Measurements from ENCODE around the gene TRIM62.

Gene TRIM62

GRCh38 chr1:33157131-33157530 is 24.7 kb downstream of the TRIM62 start:
- Mint-ChIP-seq H3K4me1 (ENCODE audit: low read depth) (no peaks in the 10 kb centered on the region), H3K27me3 (no peaks in the 10 kb centered on the region), H3K36me3 (ENCODE audit: low read depth) (peaks cover 11% of the 10 kb centered on the region), H3K4me3 (no peak overlapping the region), H3K9me3 (no peaks in the 10 kb centered on the region), H3K27ac (no peak overlapping the region)

- Mint-ChIP-seq H3K27me3 (no peaks in the 10 kb centered on the region), H3K4me3 (no peak overlapping the region), H3K36me3 (ENCODE audit: low read depth) (peaks cover 11% of the 10 kb centered on the region), H3K4me1 (ENCODE audit: low read depth) (no peaks in the 10 kb centered on the region), H3K27ac (no peak overlapping the region), H3K9me3 (no peaks in the 10 kb centered on the region)
Observed at GRCh38 chr1:33155877-33156538, 25.8 kb downstream of the TRIM62 start.

GRCh38 chr1:33153650-33154049 is 28.2 kb downstream of the TRIM62 start:
- H3K4me3 Mint-ChIP-seq = no peak overlapping the region

GRCh38 chr1:33152685-33153432 is 29.0 kb downstream of the TRIM62 start:
- no peaks in the 10 kb centered on the region for H3K27me3 Mint-ChIP-seq
- H3K27ac Mint-ChIP-seq = no peak overlapping the region
- no peaks in the 10 kb centered on the region for H3K4me1 Mint-ChIP-seq (ENCODE audit: low read depth)
- H3K4me3 Mint-ChIP-seq = no peak overlapping the region
- no peaks in the 10 kb centered on the region for H3K9me3 Mint-ChIP-seq
- peaks cover 11% of the 10 kb centered on the region for H3K36me3 Mint-ChIP-seq (ENCODE audit: low read depth)

More at GRCh38 chr1:33153650-33154049, 28.2 kb downstream of the TRIM62 start:
- Mint-ChIP-seq H3K27me3 (no peaks in the 10 kb centered on the region), H3K27ac (no peak overlapping the region), H3K9me3 (no peaks in the 10 kb centered on the region), H3K36me3 (ENCODE audit: low read depth) (peaks cover 11% of the 10 kb centered on the region), H3K4me1 (ENCODE audit: low read depth) (no peaks in the 10 kb centered on the region)

- no peaks in the 10 kb centered on the region for H3K9me3 Mint-ChIP-seq
- peaks cover 6% of the 10 kb centered on the region for H3K36me3 Mint-ChIP-seq (ENCODE audit: low read depth)
- no peaks in the 10 kb centered on the region for H3K4me1 Mint-ChIP-seq (ENCODE audit: low read depth)
- no peak overlapping the region for H3K4me3 Mint-ChIP-seq
- no peak overlapping the region for H3K27ac Mint-ChIP-seq
- H3K27me3 Mint-ChIP-seq = no peaks in the 10 kb centered on the region
Observed at GRCh38 chr1:33151116-33151515, 30.7 kb downstream of the TRIM62 start.

GRCh38 chr1:33150522-33150921 is 31.3 kb downstream of the TRIM62 start:
- Mint-ChIP-seq H3K9me3 (no peaks in the 10 kb centered on the region), H3K4me1 (ENCODE audit: low read depth) (no peaks in the 10 kb centered on the region), H3K4me3 (no peak overlapping the region), H3K27ac (no peak overlapping the region), H3K36me3 (ENCODE audit: low read depth) (peaks cover 6% of the 10 kb centered on the region), H3K27me3 (no peaks in the 10 kb centered on the region)

GRCh38 chr1:33149453-33150190 is 32.2 kb downstream of the TRIM62 start:
- peaks cover 6% of the 10 kb centered on the region for H3K36me3 Mint-ChIP-seq (ENCODE audit: low read depth)
- no peaks in the 10 kb centered on the region for H3K4me1 Mint-ChIP-seq (ENCODE audit: low read depth)
- no peak overlapping the region for H3K27ac Mint-ChIP-seq
- H3K9me3 Mint-ChIP-seq = no peaks in the 10 kb centered on the region
- H3K4me3 Mint-ChIP-seq = no peak overlapping the region
- H3K27me3 Mint-ChIP-seq = no peaks in the 10 kb centered on the region

- H3K9me3 Mint-ChIP-seq = no peaks in the 10 kb centered on the region
- H3K36me3 Mint-ChIP-seq (ENCODE audit: low read depth) = peaks cover 3% of the 10 kb centered on the region
- no peak overlapping the region for H3K27ac Mint-ChIP-seq
- H3K4me3 Mint-ChIP-seq = no peak overlapping the region
- no peaks in the 10 kb centered on the region for H3K4me1 Mint-ChIP-seq (ENCODE audit: low read depth)
- H3K27me3 Mint-ChIP-seq = no peaks in the 10 kb centered on the region
Observed at GRCh38 chr1:33148615-33149014, 33.2 kb downstream of the TRIM62 start.

GRCh38 chr1:33147997-33148314 is 33.9 kb downstream of the TRIM62 start:
- peaks cover 3% of the 10 kb centered on the region for H3K36me3 Mint-ChIP-seq (ENCODE audit: low read depth)
- no peak overlapping the region for H3K27ac Mint-ChIP-seq
- no peaks in the 10 kb centered on the region for H3K9me3 Mint-ChIP-seq
- H3K4me3 Mint-ChIP-seq = no peak overlapping the region
- no peaks in the 10 kb centered on the region for H3K27me3 Mint-ChIP-seq
- no peaks in the 10 kb centered on the region for H3K4me1 Mint-ChIP-seq (ENCODE audit: low read depth)

- Mint-ChIP-seq H3K27ac (no peak overlapping the region), H3K4me3 (no peak overlapping the region), H3K9me3 (no peaks in the 10 kb centered on the region), H3K36me3 (ENCODE audit: low read depth) (peaks cover 3% of the 10 kb centered on the region), H3K27me3 (no peaks in the 10 kb centered on the region), H3K4me1 (ENCODE audit: low read depth) (no peaks in the 10 kb centered on the region)
Observed at GRCh38 chr1:33147275-33147996, 34.4 kb downstream of the TRIM62 start.

- Mint-ChIP-seq H3K27me3 (no peaks in the 10 kb centered on the region), H3K9me3 (no peaks in the 10 kb centered on the region), H3K4me3 (no peak overlapping the region), H3K27ac (no peak overlapping the region), H3K36me3 (ENCODE audit: low read depth) (peaks cover 3% of the 10 kb centered on the region), H3K4me1 (ENCODE audit: low read depth) (no peaks in the 10 kb centered on the region)
Observed at GRCh38 chr1:33146003-33146402, 35.8 kb downstream of the TRIM62 start.

GRCh38 chr1:33143698-33144097 is 38.1 kb downstream of the TRIM62 start:
- H3K9me3 Mint-ChIP-seq = no peaks in the 10 kb centered on the region
- no peak overlapping the region for H3K27ac Mint-ChIP-seq
- peaks cover 3% of the 10 kb centered on the region for H3K36me3 Mint-ChIP-seq (ENCODE audit: low read depth)
- no peak overlapping the region for H3K4me3 Mint-ChIP-seq
- no peaks in the 10 kb centered on the region for H3K27me3 Mint-ChIP-seq
- no peaks in the 10 kb centered on the region for H3K4me1 Mint-ChIP-seq (ENCODE audit: low read depth)

GRCh38 chr1:33143176-33143575 is 38.7 kb downstream of the TRIM62 start:
- H3K4me1 Mint-ChIP-seq (ENCODE audit: low read depth) = no peaks in the 10 kb centered on the region
- H3K9me3 Mint-ChIP-seq = no peaks in the 10 kb centered on the region
- H3K4me3 Mint-ChIP-seq = no peak overlapping the region
- H3K27me3 Mint-ChIP-seq = no peaks in the 10 kb centered on the region
- H3K27ac Mint-ChIP-seq = no peak overlapping the region
- peaks cover 3% of the 10 kb centered on the region for H3K36me3 Mint-ChIP-seq (ENCODE audit: low read depth)

- Mint-ChIP-seq H3K27ac (no peak overlapping the region), H3K27me3 (no peaks in the 10 kb centered on the region), H3K4me1 (ENCODE audit: low read depth) (no peaks in the 10 kb centered on the region), H3K9me3 (no peaks in the 10 kb centered on the region), H3K4me3 (no peak overlapping the region), H3K36me3 (ENCODE audit: low read depth) (peaks cover 3% of the 10 kb centered on the region)
Observed at GRCh38 chr1:33142483-33143064, 39.3 kb downstream of the TRIM62 start.
